HFF-Myc (cell line): ENCODE results near the gene KCTD2.

Experiments used
- DNase-seq: peaks from one replicate; pipeline ENCODE4 v3.0.0-alpha.2; 2011; ENCODE audit warnings: low read depth; ENCODE audit errors: extremely low read depth
- H3K4me3 ChIP-seq: replicated peaks from 2 replicates; pipeline ENCODE4 v1.5.1; 2011; ENCODE audit warnings: low read depth, mild to moderate bottlenecking, control low read depth, low read length
- CTCF ChIP-seq: IDR thresholded peaks from 2 replicates; pipeline ENCODE4 v1.5.1; 2012; ENCODE audit warnings: mild to moderate bottlenecking, low read depth, low read length, control low read depth; ENCODE audit errors: missing control alignments

Gene KCTD2

GRCh38 chr17:75099881-75100595 lies 53.0 kb downstream of the KCTD2 start:
- no peak for DNase-seq
- no peak for TF ChIP-seq CTCF
- no peak overlapping the region for H3K4me3 ChIP-seq

- no peak for TF ChIP-seq CTCF
- DNase-seq, result no peak
- no peak overlapping the region for H3K4me3 ChIP-seq
Observed at GRCh38 chr17:75102385-75102821, 55.4 kb downstream of the KCTD2 start.

GRCh38 chr17:75103601-75104554 lies 56.9 kb downstream of the KCTD2 start:
- no peak for DNase-seq
- TF ChIP-seq CTCF, result no peak

GRCh38 chr17:75105126-75106080 lies 58.4 kb downstream of the KCTD2 start:
- peak; percentile 79 for TF ChIP-seq CTCF
- DNase-seq, result no peak
- no peak overlapping the region for H3K4me3 ChIP-seq

More at GRCh38 chr17:75103601-75104554, 56.9 kb downstream of the KCTD2 start:
- no peak overlapping the region for H3K4me3 ChIP-seq

GRCh38 chr17:75108193-75108592 lies 61.2 kb downstream of the KCTD2 start:
- DNase-seq, result no peak
- no peak for TF ChIP-seq CTCF
- no peak overlapping the region for H3K4me3 ChIP-seq

- no peak for DNase-seq
- peak overlapping the region; percentile 69 for H3K4me3 ChIP-seq
- no peak for TF ChIP-seq CTCF
Observed at GRCh38 chr17:75109046-75109406, 62.0 kb downstream of the KCTD2 start.
